GM18519 (cell line): ENCODE results near the gene ZCCHC9.
A peak's percentile ranks its signal among the peaks of the same experiment; 100 is the strongest.
"Not testable (repeated sequence)": the region's sequence is repeated elsewhere in the genome, so short reads cannot be mapped to it uniquely, and the experiment has no call there.

ENCODE experiments used
- ATAC-seq: cut with Tn5 transposase; IDR thresholded peaks from one replicate; pipeline ENCODE4 v1.9.1; 2021; ENCODE audit warnings: mild to moderate bottlenecking, moderate library complexity; ENCODE audit not compliant: unreplicated experiment, low FRiP score

ZCCHC9 gene

GRCh38 chr5:81301271-81302015, at the start of gene ZCCHC9:
Gene ZCCHC9 (plus strand): TSS chr5:81301587. CDS start chr5:81304758, 3,171 bp downstream.
- ATAC-seq: peak; percentile 91

- ATAC-seq: no peak
Measured at GRCh38 chr5:81251922-81252321, 49.5 kb upstream of the ZCCHC9 start.

- ATAC-seq: no peak
Measured at GRCh38 chr5:81252904-81253303, 48.5 kb upstream of the ZCCHC9 start.

GRCh38 chr5:81253875-81254274, 47.5 kb upstream of the ZCCHC9 start:
- no peak for ATAC-seq

- ATAC-seq: no peak
Measured at GRCh38 chr5:81254886-81255559, 46.4 kb upstream of the ZCCHC9 start.

GRCh38 chr5:81256766-81257165, 44.6 kb upstream of the ZCCHC9 start:
- ATAC-seq: no peak

GRCh38 chr5:81262796-81263195, 38.6 kb upstream of the ZCCHC9 start:
- ATAC-seq: not testable (repeated sequence)

- ATAC-seq: no peak
Measured at GRCh38 chr5:81265101-81265500, 36.3 kb upstream of the ZCCHC9 start.

GRCh38 chr5:81268521-81269196, 32.7 kb upstream of the ZCCHC9 start:
- no peak for ATAC-seq

- ATAC-seq: no peak
Measured at GRCh38 chr5:81269751-81270393, 31.5 kb upstream of the ZCCHC9 start.

GRCh38 chr5:81270394-81271027, 30.9 kb upstream of the ZCCHC9 start:
- not testable (repeated sequence) for ATAC-seq

- ATAC-seq: no peak
Measured at GRCh38 chr5:81283976-81284375, 17.4 kb upstream of the ZCCHC9 start.

GRCh38 chr5:81286059-81286617, 15.2 kb upstream of the ZCCHC9 start:
- no peak for ATAC-seq

GRCh38 chr5:81288021-81288433, 13.4 kb upstream of the ZCCHC9 start:
- no peak for ATAC-seq

GRCh38 chr5:81290146-81290545, 11.2 kb upstream of the ZCCHC9 start:
- no peak for ATAC-seq

GRCh38 chr5:81292130-81292529, 9.3 kb upstream of the ZCCHC9 start:
- no peak for ATAC-seq

GRCh38 chr5:81294021-81294420, 7.4 kb upstream of the ZCCHC9 start:
- ATAC-seq: not testable (repeated sequence)

- ATAC-seq: no peak
Measured at GRCh38 chr5:81297531-81297930, 3.9 kb upstream of the ZCCHC9 start.

GRCh38 chr5:81300921-81301270, 491 bp upstream of the ZCCHC9 start:
- ATAC-seq: no peak

GRCh38 chr5:81302596-81302995, 1.2 kb downstream of the ZCCHC9 start:
- ATAC-seq: no peak
